Measurements from ENCODE around the gene VPS8. TPM values are rescaled to one million over a fixed set of nuclear protein-coding genes. Genes with fewer than 3 reads are reported as not detected.
A peak's percentile ranks its signal among the peaks of the same experiment; 100 is the strongest.

Gene VPS8
- total and polyA plus RNA-seq, 9 of the 15 experiments (the other 6 are each of a cell fraction or from before 2014, with no cell fraction given): 7.2 to 41.0 (median 28.3) TPM

GRCh38 chr3:184937611-184938010 is 125.6 kb downstream of the VPS8 start:
- H3K27me3 ChIP-seq (ENCODE audit: control insufficient read depth in 2 of 2, insufficient read depth in 2 of 2, low read length in 2 of 2): no peaks in the 10 kb centered on the region
- H3K4me1 ChIP-seq (replicated peaks in 1 of 2; ENCODE audit: control insufficient read depth in 2 of 2, insufficient read depth in 2 of 2, low read length in 2 of 2): no peaks in the 10 kb centered on the region; a peak in 1 of 5 replicates
- intact Hi-C loops (cut with micrococcal nuclease): no loop called here
- H3K4me2 ChIP-seq (ENCODE audit: insufficient read depth, low read length): no peak overlapping the region
- H4K20me1 ChIP-seq (replicated peaks; ENCODE audit: control insufficient read depth, insufficient read depth, low read length): no peaks in the 10 kb centered on the region
- H3K36me3 ChIP-seq (ENCODE audit: control insufficient read depth, insufficient read depth, low read length): peaks cover 15% of the 10 kb centered on the region; the same call in 2 of the 3 replicates
- no peak overlapping the region for H2AFZ ChIP-seq (ENCODE audit: low read depth, low read length)
- peak in 2 of 4 experiments; percentile 9 to 19 for DNase-seq (ENCODE audit: extremely low read depth in 1 of 4, low spot score in 3 of 4)
- no peaks in the 10 kb centered on the region for H3K9me3 ChIP-seq (replicated peaks; ENCODE audit: control insufficient read depth, insufficient read depth, low read depth, low read length)
- H3K9me1 ChIP-seq (ENCODE audit: control insufficient read depth, insufficient read depth, low read length): no peaks in the 10 kb centered on the region
- in situ Hi-C loops (cut with MboI): no loop called here
- ATAC-seq: 0 out of 3 replicates have a peak, but pooled peaks have one; percentile 42
- TF ChIP-seq AFF1 (IDR thresholded peaks at IDR 0.05; ENCODE audit: low read depth in 1 of 2, partially characterized antibody in 2 of 2) (no peak), ATF3 (IDR thresholded peaks at IDR 0.05) (peak; percentile 65), ATF3 (CRISPR knock-in tag; conservative IDR thresholded peaks at IDR 0.05) (no peak), CREM (IDR thresholded peaks at IDR 0.05; ENCODE audit: low read depth) (0 out of 2 replicates have a peak, but pooled peaks have one; percentile 18)
- no peak for FAIRE-seq
- no TSS peak for BruUV-seq (replicated peaks)
- CTCF ChIA-PET (ENCODE audit: low intra/inter-chr PET ratio): no interaction called here
- no peak overlapping the region for H3K4me3 ChIP-seq
- WGBS (ENCODE audit: insufficient coverage, low coverage, missing lambda C conversion rate): 56% methylated on average over 4 of the region's 4 CpGs
- POLR2A ChIA-PET: interaction anchor here (1.0 to 1.6 kb wide), 2 partner anchors 9 to 11 kb away, joined by 3 to 9 read pairs; no protein-coding TSS in a partner anchor
- H3K79me2 ChIP-seq (ENCODE audit: control insufficient read depth, insufficient read depth, low read length): no peaks in the 10 kb centered on the region
- H3K9ac ChIP-seq (ENCODE audit: insufficient read depth in 1 of 2, low read depth in 2 of 2, low read length in 2 of 2): no peak overlapping the region
- H3K27ac ChIP-seq (ENCODE audit: extremely low read depth, low read depth, low read length): no peak overlapping the region

All from K562 (cell line).